HG03175 (cell line): ENCODE measurements around the gene ATF3.

Experiments used
- ATAC-seq: cut with Tn5 transposase; IDR thresholded peaks from one replicate; pipeline ENCODE4 v1.9.1; 2021; ENCODE audit warnings: mild to moderate bottlenecking, moderate library complexity; ENCODE audit not compliant: unreplicated experiment

ATF3 gene, protein sequence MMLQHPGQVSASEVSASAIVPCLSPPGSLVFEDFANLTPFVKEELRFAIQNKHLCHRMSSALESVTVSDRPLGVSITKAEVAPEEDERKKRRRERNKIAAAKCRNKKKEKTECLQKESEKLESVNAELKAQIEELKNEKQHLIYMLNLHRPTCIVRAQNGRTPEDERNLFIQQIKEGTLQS

GRCh38 chr1:212608392-212608958 is at the start of gene ATF3:
ATF3 (plus strand) TSS chr1:212608761; CDS start chr1:212615022, 6,261 bp downstream.
- ATAC-seq, result peak; percentile 69

DNA sequence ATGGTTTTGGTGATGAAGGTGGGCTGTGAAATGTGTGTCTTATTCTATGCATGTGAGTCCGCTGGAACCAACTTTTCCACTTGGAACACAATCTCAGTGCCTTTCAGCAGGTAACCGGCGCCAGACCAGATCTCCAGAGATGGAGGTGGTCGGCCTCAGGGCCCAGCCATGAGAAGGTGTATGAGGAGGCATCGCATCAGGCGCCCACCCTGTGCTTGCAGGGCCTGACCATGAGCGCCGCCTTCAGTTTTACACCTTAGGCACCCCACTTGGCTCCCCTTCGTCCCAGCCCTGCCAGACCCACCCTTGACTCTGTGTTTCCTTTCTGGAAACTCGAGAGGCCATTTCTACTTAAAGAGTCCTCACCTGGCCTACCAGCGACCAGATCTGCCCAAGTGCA is 48.6 kb upstream of the ATF3 start:
- ATAC-seq, result no peak

- no peak for ATAC-seq
Observed at GRCh38 chr1:212560933-212561460, 47.6 kb upstream of the ATF3 start.

DNA sequence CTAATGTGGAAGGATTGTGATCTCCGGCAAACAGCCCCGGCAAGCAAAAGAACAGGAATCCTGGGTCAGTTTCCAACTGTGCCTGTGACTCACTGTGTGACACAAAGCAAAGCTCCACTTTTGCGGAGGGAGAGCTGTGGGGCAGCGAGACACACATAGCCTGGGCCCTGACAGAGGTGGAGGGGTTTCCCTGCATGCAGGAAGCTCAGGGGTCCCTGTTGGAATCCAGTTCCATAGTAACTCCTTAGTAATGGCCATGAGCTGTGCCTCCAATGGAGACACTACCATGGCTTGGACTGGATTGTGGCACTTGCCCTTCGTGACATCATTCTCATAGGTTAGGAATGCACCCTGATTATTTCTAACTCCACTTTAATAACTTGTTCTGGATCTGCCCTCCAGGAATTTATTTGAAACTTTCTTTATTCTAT is 47.0 kb upstream of the ATF3 start:
- ATAC-seq, result no peak

DNA sequence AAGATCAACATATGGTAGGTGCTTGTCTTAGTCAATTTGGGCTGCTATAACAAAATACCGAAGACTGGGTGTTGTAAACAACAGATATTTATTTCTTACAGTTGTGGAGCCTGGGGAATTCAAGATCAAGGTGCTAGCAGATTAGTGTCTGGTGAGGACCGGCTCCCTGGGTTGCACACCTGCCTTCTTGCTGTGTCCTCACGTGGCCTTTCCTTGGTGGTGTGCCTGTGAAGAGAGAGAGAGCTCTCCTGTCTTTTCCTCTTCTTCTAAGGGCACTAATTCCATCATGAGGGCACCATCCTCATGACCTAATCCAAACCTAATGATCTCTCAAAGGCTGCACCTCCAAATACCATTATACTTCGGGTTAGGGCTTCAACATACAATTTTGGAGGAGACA is 45.8 kb upstream of the ATF3 start:
- no peak for ATAC-seq

DNA sequence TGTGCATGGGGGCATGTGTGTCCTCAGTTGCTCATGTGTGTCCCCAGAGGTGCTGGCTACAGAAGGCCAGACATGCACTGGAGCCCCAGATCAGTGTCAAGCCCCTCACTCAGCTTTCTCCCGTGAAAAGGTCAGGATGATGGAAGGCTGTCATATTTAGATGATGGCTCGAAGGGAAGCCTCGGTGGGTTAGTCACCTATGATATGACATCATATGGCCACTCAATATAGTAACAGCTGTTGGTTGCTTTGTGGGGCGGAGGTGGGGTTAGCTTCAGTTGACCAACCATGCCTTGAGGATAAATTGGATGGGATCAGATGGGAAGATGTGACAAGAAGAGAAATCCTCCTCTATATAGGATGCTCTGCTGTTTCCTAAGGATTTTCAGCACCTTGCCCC is 43.5 kb upstream of the ATF3 start:
- ATAC-seq, result no peak

- ATAC-seq, result no peak
Observed at GRCh38 chr1:212565571-212566305, 42.8 kb upstream of the ATF3 start.

GRCh38 chr1:212566522-212567479 is 41.8 kb upstream of the ATF3 start:
- ATAC-seq, result peak; percentile 99

GRCh38 chr1:212567638-212568037 is 40.9 kb upstream of the ATF3 start:
- ATAC-seq, result no peak

DNA sequence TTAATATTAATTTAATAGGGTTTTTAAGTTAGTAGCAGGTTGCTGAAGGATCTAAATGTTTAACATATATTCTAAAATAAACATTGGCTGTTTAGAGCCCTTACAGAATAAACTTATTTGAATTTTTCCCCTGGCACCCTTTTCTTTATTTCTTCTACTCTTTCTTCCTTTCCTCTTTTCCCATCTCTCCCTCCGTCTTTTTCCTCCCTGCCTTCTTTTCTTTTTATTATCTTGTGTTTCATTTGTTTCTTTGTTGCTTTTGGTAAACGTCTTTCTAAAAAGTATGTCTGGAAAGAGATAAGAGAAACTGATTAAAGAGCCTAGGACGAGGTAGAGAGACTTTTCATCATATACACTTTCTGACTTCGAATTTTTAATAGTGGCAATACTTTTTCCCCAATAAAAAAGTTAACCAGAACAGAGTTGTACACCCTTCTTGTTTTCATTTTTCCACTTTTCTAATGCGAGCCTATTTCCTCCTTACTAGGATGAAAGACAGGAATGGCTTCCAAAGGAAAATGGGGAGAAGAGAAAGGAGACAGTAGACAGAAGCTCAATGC is 39.5 kb upstream of the ATF3 start:
- no peak for ATAC-seq

DNA sequence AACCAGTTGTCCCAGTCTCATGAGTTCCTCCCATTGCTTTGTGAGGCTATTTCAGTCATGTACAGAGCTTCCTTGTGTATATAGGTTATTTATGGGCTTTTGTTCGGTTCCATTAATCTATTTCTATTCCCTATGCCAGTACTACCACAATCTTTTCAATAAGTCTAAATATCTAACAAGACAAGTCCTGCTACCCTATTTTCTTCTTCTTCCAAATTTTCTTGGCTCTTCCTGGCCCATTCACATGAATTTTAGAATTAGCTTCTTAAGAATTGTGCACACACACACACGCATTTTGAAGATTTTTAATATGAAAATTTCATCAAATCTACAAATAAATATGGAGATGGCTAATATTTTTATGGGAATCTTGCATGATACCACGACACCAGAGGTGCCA is 33.8 kb upstream of the ATF3 start:
- no peak for ATAC-seq

DNA sequence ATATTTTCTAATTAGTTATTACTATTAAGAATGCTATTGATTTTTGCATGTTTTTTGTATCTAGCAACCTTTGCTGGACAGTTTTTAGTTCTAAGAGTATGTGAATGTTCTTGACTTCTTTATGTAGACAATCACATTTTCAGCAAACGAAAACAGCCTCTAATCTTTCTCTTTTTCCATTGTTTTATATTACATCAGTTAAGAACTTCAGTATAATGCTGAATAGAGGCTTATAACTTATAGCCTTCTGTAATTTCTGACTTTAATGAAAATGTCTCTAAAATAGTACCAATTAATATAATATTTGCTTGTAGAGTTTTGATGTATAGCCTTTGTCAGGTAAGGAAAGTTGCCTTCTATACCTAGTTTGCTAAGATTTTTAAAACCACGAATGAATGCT is 33.2 kb upstream of the ATF3 start:
- ATAC-seq, result no peak

GRCh38 chr1:212578041-212578440 is 30.5 kb upstream of the ATF3 start:
- ATAC-seq, result no peak

DNA sequence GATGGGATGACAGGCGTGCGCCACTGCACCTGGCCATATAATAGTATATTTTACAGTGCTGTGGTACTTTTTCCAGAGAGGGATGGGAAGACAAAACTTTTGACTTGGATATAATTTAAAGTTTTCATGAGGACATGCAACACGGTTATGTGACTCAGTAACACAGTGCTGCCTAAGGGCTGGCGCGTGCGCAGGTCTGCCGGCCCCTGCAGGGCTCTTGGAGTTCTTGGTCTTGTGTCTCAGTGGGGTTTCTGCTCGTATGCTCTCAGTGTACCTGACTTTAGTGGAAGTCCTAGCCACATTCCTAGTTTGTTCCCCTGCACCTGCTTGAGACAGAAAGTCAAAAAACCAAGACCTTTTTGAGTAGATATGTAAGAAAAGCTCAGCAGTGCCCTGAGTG is 27.5 kb upstream of the ATF3 start:
- ATAC-seq, result no peak

GRCh38 chr1:212582291-212582690 is 26.3 kb upstream of the ATF3 start:
- ATAC-seq, result no peak

GRCh38 chr1:212582808-212583615 is 25.5 kb upstream of the ATF3 start:
- no peak for ATAC-seq

GRCh38 chr1:212583643-212584042 is 24.9 kb upstream of the ATF3 start:
- no peak for ATAC-seq

GRCh38 chr1:212584092-212584886 is 24.3 kb upstream of the ATF3 start:
- no peak for ATAC-seq

DNA sequence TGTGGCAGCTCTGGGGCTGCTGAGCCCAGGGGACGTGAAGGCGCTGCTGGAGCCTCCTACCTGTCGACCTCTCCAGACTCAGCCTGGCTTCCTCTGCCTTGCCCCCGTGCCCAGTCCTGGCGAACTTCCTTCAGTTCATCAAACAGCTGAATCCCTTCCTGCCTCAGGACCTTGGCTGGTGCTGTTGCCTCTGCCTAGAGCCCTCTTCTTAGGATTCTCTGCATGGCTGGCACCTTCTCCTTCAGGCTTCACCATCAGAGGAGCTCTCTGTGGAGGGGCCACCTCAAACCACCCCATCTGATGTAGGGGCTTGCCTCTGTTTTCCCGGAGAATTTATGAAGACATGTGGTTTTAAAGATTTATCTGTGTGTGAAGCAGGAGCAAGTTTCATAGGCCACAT is 23.4 kb upstream of the ATF3 start:
- no peak for ATAC-seq
